ENCODE results near the gene ITGB3. TPM values are rescaled to one million over a fixed set of nuclear protein-coding genes. Genes with fewer than 3 reads are reported as not detected.

ITGB3 gene
- total RNA-seq, result 86.4 and 102 TPM in 2 replicates

GRCh38 chr17:47253541-47254402, at the start of gene ITGB3:
TSS of gene ITGB3 (plus strand) at chr17:47253827. CDS start at chr17:47253862, 35 bp downstream.

GRCh38 chr17:47208744-47209488, 44.7 kb upstream of the ITGB3 start, which contains the start of gene MYL4:
TSS of gene MYL4 (plus strand) at chr17:47209348. CDS start at chr17:47209423, 75 bp downstream.

GRCh38 chr17:47323382-47324223, 70.0 kb downstream of the ITGB3 start, which contains the start of gene EFCAB13:
TSS of gene EFCAB13 (plus strand) at chr17:47323955. CDS start at chr17:47328354, 4,399 bp downstream.

Small RNA genes lying within 50 kb of the gene (small RNA-seq; reads per million reads assigned to genes)
- not detected for gene RNU7-186P

Other genes starting within 250 kb of the ITGB3 start
- gene CDC27, start 64.5 kb upstream of the ITGB3 start, total RNA-seq, result 189 and 217 TPM in 2 replicates
- 0.50 and 0.66 TPM in 2 replicates for gene MYL4, start 44.5 kb upstream of the ITGB3 start, total RNA-seq
- gene EFCAB13, start 70.1 kb downstream of the ITGB3 start, total RNA-seq, result 6.0 and 7.0 TPM in 2 replicates